Measurements from ENCODE around the gene KCNAB1. TPM values are rescaled to one million over a fixed set of nuclear protein-coding genes. Genes with fewer than 3 reads are reported as not detected.

KCNAB1 gene
- total and polyA plus RNA-seq, 2 donors (not counting 1 experiment from before 2014, with no cell fraction given) = not detected

DNA sequence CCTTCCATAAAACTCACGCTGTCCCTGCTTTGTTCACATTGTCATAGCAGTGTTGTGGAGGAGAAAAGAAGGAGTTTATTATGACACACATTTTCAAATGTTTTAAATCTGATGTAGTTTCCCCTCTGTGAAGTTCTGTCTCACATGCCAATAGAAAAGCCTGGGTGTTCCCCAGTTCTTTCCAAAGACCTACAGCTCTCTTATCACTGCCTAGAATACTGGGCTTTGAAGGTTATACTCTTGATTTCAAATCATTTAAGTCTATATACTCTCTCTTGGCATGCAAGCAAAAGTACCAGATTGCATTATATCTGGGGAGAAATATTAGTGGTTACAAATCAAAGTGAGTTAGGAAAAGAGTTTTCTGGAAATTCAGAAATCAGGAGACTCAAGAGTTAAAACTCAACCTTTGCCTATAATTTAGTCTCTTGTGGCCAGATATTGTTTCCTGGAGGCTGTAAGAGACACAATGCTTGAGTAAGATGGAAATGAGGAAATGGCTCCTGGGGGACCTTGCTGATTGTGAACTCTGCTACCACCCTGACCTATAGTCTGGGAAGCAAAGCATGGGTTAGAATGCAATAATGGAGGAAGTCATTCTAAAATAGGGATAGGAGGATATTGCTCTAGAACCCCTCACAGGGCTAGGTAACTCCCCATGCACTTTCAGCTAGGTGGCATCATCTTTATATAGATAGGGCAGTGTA is 182.8 kb downstream of the KCNAB1 start:
- TF ChIP-seq, protein P1, sequence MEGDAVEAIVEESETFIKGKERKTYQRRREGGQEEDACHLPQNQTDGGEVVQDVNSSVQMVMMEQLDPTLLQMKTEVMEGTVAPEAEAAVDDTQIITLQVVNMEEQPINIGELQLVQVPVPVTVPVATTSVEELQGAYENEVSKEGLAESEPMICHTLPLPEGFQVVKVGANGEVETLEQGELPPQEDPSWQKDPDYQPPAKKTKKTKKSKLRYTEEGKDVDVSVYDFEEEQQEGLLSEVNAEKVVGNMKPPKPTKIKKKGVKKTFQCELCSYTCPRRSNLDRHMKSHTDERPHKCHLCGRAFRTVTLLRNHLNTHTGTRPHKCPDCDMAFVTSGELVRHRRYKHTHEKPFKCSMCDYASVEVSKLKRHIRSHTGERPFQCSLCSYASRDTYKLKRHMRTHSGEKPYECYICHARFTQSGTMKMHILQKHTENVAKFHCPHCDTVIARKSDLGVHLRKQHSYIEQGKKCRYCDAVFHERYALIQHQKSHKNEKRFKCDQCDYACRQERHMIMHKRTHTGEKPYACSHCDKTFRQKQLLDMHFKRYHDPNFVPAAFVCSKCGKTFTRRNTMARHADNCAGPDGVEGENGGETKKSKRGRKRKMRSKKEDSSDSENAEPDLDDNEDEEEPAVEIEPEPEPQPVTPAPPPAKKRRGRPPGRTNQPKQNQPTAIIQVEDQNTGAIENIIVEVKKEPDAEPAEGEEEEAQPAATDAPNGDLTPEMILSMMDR (IDR thresholded peaks at IDR 0.05) = no peak
- no peak for TF ChIP-seq EZH2 (IDR thresholded peaks at IDR 0.05; ENCODE audit: borderline replicate concordance, insufficient read depth, low read depth, low read length, poor library complexity, severe bottlenecking)

GRCh38 chr3:156304406-156304805 is 184.0 kb downstream of the KCNAB1 start:
- H3K9ac ChIP-seq (ENCODE audit: low read length) = no peak overlapping the region
- WGBS (ENCODE audit: insufficient coverage) = 100% methylated on average over 2 of the region's 3 CpGs
- no peak overlapping the region for H3K4me2 ChIP-seq (replicated peaks; ENCODE audit: low read depth, low read length, poor library complexity, severe bottlenecking)

More for the DNA sequence above, 182.8 kb downstream of the KCNAB1 start:
- Histone ChIP-seq H3K79me2 (ENCODE audit: control insufficient read depth, insufficient read depth, low read length) (no peaks in the 10 kb centered on the region), H3K27me3 (replicated peaks in 1 of 4; ENCODE audit: control extremely low read depth in 1 of 4, control insufficient read depth in 3 of 4, insufficient read depth in 4 of 4, low read length in 3 of 4) (no peaks in the 10 kb centered on the region), H2AFZ (ENCODE audit: insufficient read depth, low read depth, low read length, poor library complexity, severe bottlenecking) (no peak overlapping the region), H3K4me2 (replicated peaks; ENCODE audit: low read depth, low read length, poor library complexity, severe bottlenecking) (no peak overlapping the region), H3K36me3 (replicated peaks in 1 of 2; ENCODE audit: control extremely low read depth in 1 of 2, control insufficient read depth in 1 of 2, extremely low read depth in 1 of 2, insufficient read depth in 2 of 2, low read length in 1 of 2) (no peaks in the 10 kb centered on the region), H3K27ac (ENCODE audit: low read length in 2 of 2) (no peak overlapping the region), H3K9me3 (ENCODE audit: control extremely low read depth in 1 of 3, control insufficient read depth in 2 of 3, insufficient read depth in 1 of 3, low read length in 2 of 3) (no peaks in the 10 kb centered on the region), H3K4me3 (ENCODE audit: control extremely low read depth in 1 of 5, extremely low read depth in 1 of 5, insufficient read depth in 1 of 5, low read depth in 2 of 5, low read length in 4 of 5) (no peak overlapping the region), H3K4me1 (ENCODE audit: control insufficient read depth in 2 of 2, insufficient read depth in 2 of 2, low read length in 2 of 2) (no peaks in the 10 kb centered on the region), H4K20me1 (ENCODE audit: control insufficient read depth, insufficient read depth, low read length, poor library complexity, severe bottlenecking) (no peaks in the 10 kb centered on the region), H3K9ac (ENCODE audit: low read length) (no peak overlapping the region)
- DNase-seq (no peak), ATAC-seq (ENCODE audit: low read depth) (no peak)
- ChIA-PET POLR2A (no interaction called here), CTCF (no interaction called here)
- intact Hi-C loops (cut with micrococcal nuclease) = no loop called here
- H3K9me3 Mint-ChIP-seq (ENCODE audit: insufficient read depth) = no peaks in the 10 kb centered on the region
- H3K4me3 Mint-ChIP-seq = no peak overlapping the region
- no CpG with 5 or more reads among the region's 1 CpG for WGBS (ENCODE audit: insufficient coverage)
- peaks cover 12% of the 10 kb centered on the region for H3K27me3 Mint-ChIP-seq
- no peaks in the 10 kb centered on the region for H3K4me1 Mint-ChIP-seq
- no peak overlapping the region for H3K27ac Mint-ChIP-seq

More at GRCh38 chr3:156304406-156304805, 184.0 kb downstream of the KCNAB1 start:
- H3K36me3 ChIP-seq (replicated peaks in 1 of 2; ENCODE audit: control extremely low read depth in 1 of 2, control insufficient read depth in 1 of 2, extremely low read depth in 1 of 2, insufficient read depth in 2 of 2, low read length in 1 of 2) = no peaks in the 10 kb centered on the region
- no peak for DNase-seq
- H3K4me3 Mint-ChIP-seq = no peak overlapping the region
- ChIA-PET CTCF (no interaction called here), POLR2A (no interaction called here)
- no peak overlapping the region for H3K4me3 ChIP-seq (ENCODE audit: control extremely low read depth in 1 of 5, extremely low read depth in 1 of 5, insufficient read depth in 1 of 5, low read depth in 2 of 5, low read length in 4 of 5)
- intact Hi-C loops (cut with micrococcal nuclease) = no loop called here
- no peaks in the 10 kb centered on the region for H3K4me1 ChIP-seq (ENCODE audit: control insufficient read depth in 2 of 2, insufficient read depth in 2 of 2, low read length in 2 of 2)
- no peak for ATAC-seq (ENCODE audit: low read depth)
- no peak overlapping the region for H3K27ac ChIP-seq (ENCODE audit: low read length in 2 of 2)
- H3K9me3 ChIP-seq (ENCODE audit: control extremely low read depth in 1 of 3, control insufficient read depth in 2 of 3, insufficient read depth in 1 of 3, low read length in 2 of 3) = no peaks in the 10 kb centered on the region
- H3K27ac Mint-ChIP-seq = no peak overlapping the region
- H3K79me2 ChIP-seq (ENCODE audit: control insufficient read depth, insufficient read depth, low read length) = no peaks in the 10 kb centered on the region
- TF ChIP-seq, protein P1 (IDR thresholded peaks at IDR 0.05) = no peak
- TF ChIP-seq EZH2 (IDR thresholded peaks at IDR 0.05; ENCODE audit: borderline replicate concordance, insufficient read depth, low read depth, low read length, poor library complexity, severe bottlenecking) = no peak
- H2AFZ ChIP-seq (ENCODE audit: insufficient read depth, low read depth, low read length, poor library complexity, severe bottlenecking) = no peak overlapping the region
- peaks cover 12% of the 10 kb centered on the region for H3K27me3 Mint-ChIP-seq
- H4K20me1 ChIP-seq (ENCODE audit: control insufficient read depth, insufficient read depth, low read length, poor library complexity, severe bottlenecking) = no peaks in the 10 kb centered on the region
- no peaks in the 10 kb centered on the region for H3K4me1 Mint-ChIP-seq
- no peaks in the 10 kb centered on the region for H3K27me3 ChIP-seq (replicated peaks in 1 of 4; ENCODE audit: control extremely low read depth in 1 of 4, control insufficient read depth in 3 of 4, insufficient read depth in 4 of 4, low read length in 3 of 4)
- no peaks in the 10 kb centered on the region for H3K9me3 Mint-ChIP-seq (ENCODE audit: insufficient read depth)

Data from B cell (primary cell).